Duodenal mucosa (tissue), 2 donors: ENCODE results near the gene ELMO2.

ENCODE experiments used
- H3K27ac ChIP-seq: one replicate; pipeline ENCODE4 v1.7.0; 2013; ENCODE audit warnings: low read depth, low read length
- H3K27me3 ChIP-seq, 2 donors: one replicate each; pipeline ENCODE4 v1.7.0; 2013; ENCODE audit warnings: low read length in 2 of 2, control low read depth in 1 of 2; ENCODE audit not compliant: insufficient read depth in 2 of 2, control insufficient read depth in 1 of 2
- H3K36me3 ChIP-seq, 2 donors: one replicate each; pipeline ENCODE4 v1.7.0; 2013; ENCODE audit warnings: low read length in 2 of 2, control low read depth in 1 of 2; ENCODE audit not compliant: insufficient read depth in 2 of 2, control insufficient read depth in 1 of 2
- H3K4me1 ChIP-seq, 2 donors: one replicate each; pipeline ENCODE4 v1.7.0; 2013; ENCODE audit warnings: low read length in 2 of 2, control low read depth in 1 of 2; ENCODE audit not compliant: insufficient read depth in 2 of 2, control insufficient read depth in 1 of 2
- H3K4me3 ChIP-seq, 2 donors: one replicate each; pipeline ENCODE4 v1.7.0; 2013; ENCODE audit warnings: low read length in 2 of 2, low read depth in 1 of 2
- H3K9ac ChIP-seq, 2 donors: one replicate each; pipeline ENCODE4 v1.7.0; 2013; ENCODE audit warnings: low read length in 2 of 2, low read depth in 1 of 2
- H3K9me3 ChIP-seq, 2 donors: one replicate each; pipeline ENCODE4 v1.7.0; 2013; ENCODE audit warnings: low read length in 2 of 2, control low read depth in 1 of 2; ENCODE audit not compliant: control insufficient read depth in 1 of 2

The ELMO2 gene

DNA sequence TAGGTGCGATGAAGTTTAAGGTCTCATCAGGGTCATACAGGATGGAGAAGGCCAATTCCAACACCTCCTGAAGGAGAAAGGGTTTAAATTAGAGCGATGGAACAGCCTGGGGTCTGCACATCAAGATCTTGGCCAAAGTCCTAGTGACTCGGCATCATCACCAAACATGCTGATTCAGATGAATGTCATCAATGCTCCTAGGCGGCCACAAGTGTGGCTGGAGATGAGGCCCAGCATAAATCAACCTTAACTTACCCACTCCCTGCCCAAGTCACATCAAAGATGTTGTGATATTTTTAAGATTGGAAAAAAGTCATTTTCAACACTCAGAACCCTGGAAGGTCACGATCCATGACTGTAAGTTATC, 37.5 kb downstream of the ELMO2 start:
- no peaks in the 10 kb centered on the region for H3K27me3 ChIP-seq
- H3K4me1 ChIP-seq: peaks cover 9 to 12% of the 10 kb centered on the region in 2 donors
- no peak overlapping the region for H3K4me3 ChIP-seq
- peaks cover 56 to 78% of the 10 kb centered on the region in 2 donors for H3K36me3 ChIP-seq
- H3K9ac ChIP-seq: no peak overlapping the region
- H3K27ac ChIP-seq: no peak overlapping the region
- H3K9me3 ChIP-seq: no peaks in the 10 kb centered on the region

DNA sequence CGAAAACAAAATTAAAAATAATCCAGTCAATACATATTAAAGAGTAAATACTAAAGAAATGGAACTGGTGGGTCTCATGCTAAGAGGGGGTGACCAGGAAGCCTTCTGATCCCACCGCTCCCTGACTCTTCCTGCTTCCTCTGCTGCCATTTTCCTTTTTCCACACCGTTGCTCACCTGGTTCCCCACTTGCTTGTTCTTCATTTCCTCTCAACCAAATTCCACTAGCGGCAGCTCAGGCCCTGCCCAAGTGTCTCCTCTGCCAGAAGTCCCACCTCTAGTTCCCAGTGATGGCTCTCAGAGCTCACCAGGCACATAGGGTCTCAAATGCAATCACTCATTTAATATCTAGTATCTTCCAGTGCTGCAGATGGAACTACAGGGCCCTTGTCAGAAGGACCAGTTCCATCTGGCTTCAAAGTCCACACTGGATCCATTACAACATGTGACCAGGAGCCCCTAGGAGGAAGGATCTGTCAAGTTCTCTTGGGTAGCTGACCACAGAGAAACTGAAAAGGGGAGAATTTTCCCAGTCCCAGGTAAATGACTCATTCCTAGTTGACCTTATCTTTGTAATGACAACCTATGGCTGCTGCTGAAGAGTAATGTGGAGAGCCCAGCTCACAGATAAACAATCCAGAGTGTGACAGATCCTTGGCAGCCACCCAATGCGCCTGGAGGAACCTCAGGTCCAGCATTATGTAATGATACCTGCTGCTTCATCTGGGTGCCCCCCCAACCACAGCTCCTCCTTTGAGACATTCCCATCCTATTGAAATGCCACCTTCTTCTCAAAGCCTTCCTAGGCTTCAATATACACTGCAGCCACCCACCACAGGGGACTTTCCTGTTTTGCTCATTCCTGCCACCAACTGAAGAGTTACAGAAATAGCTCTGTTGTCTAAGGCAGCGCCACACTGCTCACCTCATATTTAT, 38.2 kb downstream of the ELMO2 start:
- no peak overlapping the region for H3K27ac ChIP-seq
- H3K27me3 ChIP-seq: no peaks in the 10 kb centered on the region
- H3K36me3 ChIP-seq: peaks cover 52 to 72% of the 10 kb centered on the region in 2 donors

DNA sequence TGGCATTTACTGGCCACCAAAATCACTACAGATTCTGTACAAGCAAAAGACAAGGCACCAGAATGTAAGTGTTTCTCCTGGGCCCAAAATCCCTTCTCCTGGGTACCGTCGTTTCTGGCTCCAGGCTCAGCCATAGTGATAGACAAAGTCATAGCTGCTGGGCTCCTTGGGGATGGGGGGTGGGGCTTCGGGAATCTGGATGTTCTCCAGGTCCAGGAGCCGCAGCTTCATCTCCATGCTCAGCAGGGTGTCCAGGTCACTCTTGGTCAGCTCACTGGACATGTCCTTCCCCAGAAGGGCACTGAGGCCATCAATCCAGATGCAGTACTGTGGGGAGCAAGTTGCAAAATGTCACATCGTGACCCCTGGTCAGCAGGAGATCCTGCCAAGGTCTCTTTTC, 39.2 kb downstream of the ELMO2 start:
- Histone ChIP-seq H3K9ac (no peak overlapping the region), H3K4me3 (no peak overlapping the region), H3K27me3 (no peaks in the 10 kb centered on the region), H3K36me3 (peaks cover 42 to 68% of the 10 kb centered on the region in 2 donors), H3K27ac (no peak overlapping the region), H3K4me1 (peaks cover 24 to 28% of the 10 kb centered on the region in 2 donors), H3K9me3 (no peaks in the 10 kb centered on the region)

More for the DNA sequence above, 38.2 kb downstream of the ELMO2 start:
- H3K9ac ChIP-seq: no peak overlapping the region
- H3K4me1 ChIP-seq: peaks cover 15 to 19% of the 10 kb centered on the region in 2 donors
- H3K9me3 ChIP-seq: no peaks in the 10 kb centered on the region
- H3K4me3 ChIP-seq: no peak overlapping the region

- Histone ChIP-seq H3K4me3 (no peak overlapping the region), H3K36me3 (peaks cover 38 to 67% of the 10 kb centered on the region in 2 donors), H3K9me3 (no peaks in the 10 kb centered on the region), H3K27me3 (no peaks in the 10 kb centered on the region), H3K27ac (no peak overlapping the region), H3K9ac (no peak overlapping the region), H3K4me1 (peaks cover 28 to 32% of the 10 kb centered on the region in 2 donors)
Observed at GRCh38 chr20:46366826-46367225, 39.6 kb downstream of the ELMO2 start.

DNA sequence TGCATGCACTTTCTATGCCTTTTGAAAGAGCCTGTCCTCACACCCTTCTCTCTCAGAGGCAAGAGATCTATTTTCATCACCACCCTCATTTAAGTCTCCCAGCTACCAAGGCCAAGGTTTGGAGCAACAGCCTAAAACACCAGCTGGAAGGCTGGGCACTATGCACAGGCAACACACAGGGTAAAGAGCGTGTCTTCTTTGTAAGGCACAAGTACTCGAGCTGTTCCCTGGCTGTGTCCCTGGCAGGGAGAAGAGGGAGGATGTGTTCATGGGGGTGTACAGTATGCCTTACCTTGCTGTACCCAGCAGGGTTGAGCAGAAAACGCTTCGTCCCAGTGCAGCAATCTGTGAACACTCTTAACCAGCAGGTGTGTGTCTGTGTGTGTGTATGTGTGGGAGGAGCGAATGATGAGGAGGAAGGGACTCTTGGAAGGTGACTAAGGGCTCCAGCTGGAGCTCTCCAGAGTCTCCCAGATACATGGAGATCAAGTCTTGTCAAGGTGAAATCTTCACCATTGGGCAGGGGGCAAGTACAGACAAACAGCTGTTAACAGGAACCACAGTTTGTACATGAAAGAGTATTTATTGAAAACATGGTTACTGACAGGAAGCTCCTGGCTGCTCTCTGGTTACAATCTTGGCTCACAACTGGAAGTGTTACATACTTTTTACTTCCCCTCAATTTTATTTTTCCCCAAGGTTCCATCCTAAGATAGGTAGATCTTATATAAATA, 40.8 kb downstream of the ELMO2 start:
- no peak overlapping the region for H3K4me3 ChIP-seq
- H3K9me3 ChIP-seq: no peaks in the 10 kb centered on the region
- no peak overlapping the region for H3K9ac ChIP-seq
- H3K27me3 ChIP-seq: no peaks in the 10 kb centered on the region
- no peak overlapping the region for H3K27ac ChIP-seq
- peaks cover 27 to 60% of the 10 kb centered on the region in 2 donors for H3K36me3 ChIP-seq
- peaks cover 33 to 39% of the 10 kb centered on the region in 2 donors for H3K4me1 ChIP-seq

- Histone ChIP-seq H3K9me3 (no peaks in the 10 kb centered on the region), H3K36me3 (peaks cover 20 to 55% of the 10 kb centered on the region in 2 donors), H3K4me3 (peak overlapping the region; percentile 92 to 95), H3K4me1 (peaks cover 33 to 43% of the 10 kb centered on the region in 2 donors), H3K27ac (peak overlapping the region; percentile 99), H3K9ac (peak overlapping the region; percentile 30 to 91), H3K27me3 (no peaks in the 10 kb centered on the region)
Observed at GRCh38 chr20:46364670-46365486, 41.5 kb downstream of the ELMO2 start.

GRCh38 chr20:46363874-46364669, 42.3 kb downstream of the ELMO2 start:
- H3K4me1 ChIP-seq: peaks cover 33 to 50% of the 10 kb centered on the region in 2 donors
- peaks cover 20 to 54% of the 10 kb centered on the region in 2 donors for H3K36me3 ChIP-seq
- peak overlapping the region; percentile 99 for H3K27ac ChIP-seq
- no peaks in the 10 kb centered on the region for H3K27me3 ChIP-seq
- peak overlapping the region; percentile 91 for H3K9ac ChIP-seq
- peak overlapping the region; percentile 92 to 95 for H3K4me3 ChIP-seq
- H3K9me3 ChIP-seq: no peaks in the 10 kb centered on the region

DNA sequence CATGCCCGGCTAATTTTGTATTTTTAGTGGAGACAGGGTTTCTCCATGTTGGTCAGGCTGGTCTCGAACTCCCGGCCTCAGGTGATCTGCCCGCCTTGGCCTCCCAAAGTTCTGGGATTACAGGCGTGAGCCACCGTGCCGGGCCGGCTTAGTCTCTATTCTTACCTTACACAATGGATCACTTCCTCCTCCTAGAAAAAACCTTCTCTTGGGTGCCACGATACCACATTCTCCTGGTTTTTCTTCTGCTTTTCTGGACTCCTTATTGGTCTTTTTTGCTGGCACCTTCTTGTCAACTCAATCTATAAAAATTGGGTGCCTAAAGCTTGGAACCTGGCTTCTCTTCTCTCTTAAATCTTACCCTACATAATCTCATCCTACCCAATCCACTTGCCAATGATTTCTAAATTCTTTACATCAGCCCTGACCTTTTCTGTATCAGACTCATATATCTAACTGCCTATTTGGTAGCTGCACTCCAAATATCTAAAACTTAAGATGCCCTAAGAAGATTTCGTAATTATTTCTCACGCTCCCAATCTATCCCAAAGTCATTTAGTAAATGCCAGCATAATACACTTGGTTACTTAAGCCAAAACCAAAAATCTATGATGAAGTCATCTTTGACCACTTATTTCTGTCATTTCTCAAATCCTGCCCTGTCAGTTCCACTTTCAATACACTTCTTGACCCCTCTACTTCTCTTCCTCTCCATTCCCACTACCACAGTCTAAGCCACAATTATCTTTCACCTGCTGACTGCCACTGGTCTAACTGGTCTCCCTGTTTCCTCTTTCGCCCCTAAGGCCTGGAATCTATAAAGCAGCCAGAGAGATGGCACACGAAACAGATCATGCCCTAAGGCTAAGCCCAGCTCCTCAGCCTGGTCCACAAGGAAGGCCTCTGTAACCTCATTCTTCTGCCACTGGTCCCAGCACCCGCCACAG, 43.2 kb downstream of the ELMO2 start:
- no peaks in the 10 kb centered on the region for H3K27me3 ChIP-seq

More for the DNA sequence above, 43.2 kb downstream of the ELMO2 start:
- H3K9ac ChIP-seq: peak overlapping the region; percentile 91
- peaks cover 33 to 50% of the 10 kb centered on the region in 2 donors for H3K4me1 ChIP-seq
- H3K9me3 ChIP-seq: no peaks in the 10 kb centered on the region
- H3K4me3 ChIP-seq: peak overlapping the region; percentile 92 to 95
- peaks cover 13 to 50% of the 10 kb centered on the region in 2 donors for H3K36me3 ChIP-seq
- peak overlapping the region; percentile 99 for H3K27ac ChIP-seq
